AG04450 (cell line): ENCODE results near the gene ATG4C. TPM values are rescaled to one million over a fixed set of nuclear protein-coding genes. Genes with fewer than 3 reads are reported as not detected.
"Not testable (repeated sequence)": the region's sequence is repeated elsewhere in the genome, so short reads cannot be mapped to it uniquely, and the experiment has no call there.

Experiments
- CTCF ChIA-PET: fragments of 300-600, 350-600 bp; formaldehyde crosslinking; extraction: SDS; loops from one replicate; lab custom pipeline; 2022; ENCODE audit warnings: antibody characterized with exemption, inconsistent platforms; lab: Charles Lee
- POLR2A ChIA-PET: fragments of 350-600 bp; formaldehyde crosslinking; extraction: SDS; loops from one replicate; lab custom pipeline; 2021; ENCODE audit warnings: antibody characterized with exemption, inconsistent platforms; lab: Yijun Ruan, JAX
- DNase-seq: peaks from one replicate; pipeline ENCODE4 v3.0.0-alpha.2; 2011; ENCODE audit warnings: low read depth, low spot score
- H3K27ac ChIP-seq: one replicate; pipeline ENCODE4 v1.5.1; 2012; ENCODE audit warnings: low read depth, low read length, control low read depth
- H3K27me3 ChIP-seq: one replicate; pipeline ENCODE4 v1.6.0; 2012; ENCODE audit warnings: low read length; ENCODE audit not compliant: control insufficient read depth, insufficient read depth
- H3K4me3 ChIP-seq: 2 replicates; pipeline ENCODE4 v1.5.1; 2011; ENCODE audit warnings: mild to moderate bottlenecking, low read depth, low read length, control low read depth
- H3K9me3 ChIP-seq: 2 replicates; pipeline ENCODE4 v1.5.1; 2012; ENCODE audit warnings: low read length; ENCODE audit not compliant: control insufficient read depth, insufficient read depth
- polyA plus RNA-seq: library from polyadenylated mRNA; depleted of rRNA; stranded (reverse); fragments of >200 nt; gene quantifications from 2 replicates; pipeline ENCODE4 v1.2.3, GENCODE V29; 2011
- TF ChIP-seq, protein P1 (sequence below): IDR thresholded peaks from 2 replicates; pipeline ENCODE4 v1.5.1; 2011; ENCODE audit warnings: low read depth, low read length, control low read depth, inconsistent platforms

The ATG4C gene
- polyA plus RNA-seq, 1 experiment: 12.0 TPM

DNA sequence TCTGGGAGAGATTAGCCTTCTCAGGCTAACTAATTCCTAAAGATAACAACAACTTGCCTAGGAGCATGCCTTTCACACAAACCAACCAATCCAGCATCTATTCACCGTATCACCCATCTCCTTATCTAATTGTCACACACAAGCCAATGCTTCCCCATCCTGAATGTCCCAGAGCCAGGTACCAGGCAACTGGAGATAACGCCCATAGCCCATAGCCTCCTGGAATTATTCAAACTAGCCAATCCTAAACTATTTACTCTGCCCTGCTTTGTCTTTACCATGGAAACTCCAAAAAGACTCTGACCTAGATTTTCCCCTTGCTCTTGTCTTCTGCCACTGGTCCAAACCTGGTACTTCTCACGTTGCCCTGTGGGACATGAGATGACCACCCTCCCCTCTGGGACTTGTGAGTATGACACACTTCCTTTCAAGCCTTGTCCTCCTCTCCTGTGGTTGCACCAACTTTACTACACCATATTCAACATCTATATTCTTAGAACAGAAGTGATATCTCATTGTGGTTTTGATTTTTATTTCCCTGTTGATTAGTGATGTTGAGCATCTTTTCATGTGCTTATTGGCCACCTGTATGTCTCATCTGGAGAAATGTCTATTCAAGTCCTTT lies 8.8 kb upstream of the ATG4C start:
- CTCF ChIA-PET: no interaction called here
- H3K9me3 ChIP-seq: no peaks in the 10 kb centered on the region
- H3K27me3 ChIP-seq: peaks cover 6% of the 10 kb centered on the region

DNA sequence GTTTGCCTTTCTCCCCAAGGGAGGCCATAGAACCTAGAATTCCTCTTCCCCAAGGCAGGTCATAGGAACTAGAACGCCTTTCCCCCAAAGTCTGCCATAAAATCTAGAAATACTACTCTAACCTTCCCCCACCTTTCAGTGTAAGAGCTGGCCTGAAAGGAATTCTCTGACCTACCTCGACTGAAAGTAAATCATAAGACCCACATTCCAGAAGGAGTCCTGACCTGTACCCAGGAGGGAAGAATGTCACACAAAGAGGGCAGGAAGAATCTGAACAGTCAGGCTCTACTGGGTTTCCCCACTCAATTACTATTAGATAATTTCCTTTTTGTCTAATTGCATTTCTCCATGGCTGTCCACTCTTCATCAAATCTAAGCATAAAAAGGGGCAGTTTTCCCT lies 5.7 kb upstream of the ATG4C start:
- peaks cover 6% of the 10 kb centered on the region for H3K27me3 ChIP-seq
- ChIA-PET POLR2A (no interaction called here), CTCF (no interaction called here)
- TF ChIP-seq, protein P1, sequence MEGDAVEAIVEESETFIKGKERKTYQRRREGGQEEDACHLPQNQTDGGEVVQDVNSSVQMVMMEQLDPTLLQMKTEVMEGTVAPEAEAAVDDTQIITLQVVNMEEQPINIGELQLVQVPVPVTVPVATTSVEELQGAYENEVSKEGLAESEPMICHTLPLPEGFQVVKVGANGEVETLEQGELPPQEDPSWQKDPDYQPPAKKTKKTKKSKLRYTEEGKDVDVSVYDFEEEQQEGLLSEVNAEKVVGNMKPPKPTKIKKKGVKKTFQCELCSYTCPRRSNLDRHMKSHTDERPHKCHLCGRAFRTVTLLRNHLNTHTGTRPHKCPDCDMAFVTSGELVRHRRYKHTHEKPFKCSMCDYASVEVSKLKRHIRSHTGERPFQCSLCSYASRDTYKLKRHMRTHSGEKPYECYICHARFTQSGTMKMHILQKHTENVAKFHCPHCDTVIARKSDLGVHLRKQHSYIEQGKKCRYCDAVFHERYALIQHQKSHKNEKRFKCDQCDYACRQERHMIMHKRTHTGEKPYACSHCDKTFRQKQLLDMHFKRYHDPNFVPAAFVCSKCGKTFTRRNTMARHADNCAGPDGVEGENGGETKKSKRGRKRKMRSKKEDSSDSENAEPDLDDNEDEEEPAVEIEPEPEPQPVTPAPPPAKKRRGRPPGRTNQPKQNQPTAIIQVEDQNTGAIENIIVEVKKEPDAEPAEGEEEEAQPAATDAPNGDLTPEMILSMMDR: no peak
- no peaks in the 10 kb centered on the region for H3K9me3 ChIP-seq
- no peak overlapping the region for H3K4me3 ChIP-seq
- H3K27ac ChIP-seq: no peak overlapping the region
- DNase-seq: no peak

More for the DNA sequence above, 8.8 kb upstream of the ATG4C start:
- TF ChIP-seq, protein P1: no peak
- POLR2A ChIA-PET: no interaction called here
- no peak overlapping the region for H3K27ac ChIP-seq
- no peak for DNase-seq
- H3K4me3 ChIP-seq: no peak overlapping the region

DNA sequence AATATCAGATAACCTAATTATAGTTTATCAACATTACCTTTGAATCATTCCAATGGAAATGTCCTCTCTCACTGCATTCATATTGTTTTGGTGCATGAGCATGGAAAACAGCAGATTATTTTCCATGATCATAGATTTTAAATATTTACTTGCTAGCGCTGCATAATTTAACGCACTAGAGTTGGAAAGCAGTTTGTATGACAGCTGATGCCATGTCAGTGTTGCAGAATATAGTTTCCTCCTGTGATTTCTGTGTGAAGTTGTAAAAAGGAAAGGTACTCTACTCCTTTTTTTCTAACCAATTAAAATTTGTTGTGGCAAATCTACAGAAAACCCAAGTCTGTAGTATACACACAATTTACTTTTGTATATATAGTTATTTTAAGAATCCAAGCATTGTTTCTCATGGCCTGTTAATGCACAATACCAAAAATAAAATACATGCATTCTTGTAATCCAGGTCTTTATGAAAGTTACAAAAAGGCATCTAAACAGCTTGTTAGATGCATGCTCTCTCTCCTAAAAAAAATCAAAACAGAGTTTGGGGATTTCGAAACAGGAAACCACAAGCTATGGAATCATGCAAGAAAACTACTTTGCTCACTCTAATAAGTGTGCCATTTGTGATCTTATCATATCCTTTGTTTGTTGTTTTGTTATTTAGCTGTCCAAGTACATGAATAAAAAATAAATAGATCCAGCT lies 1.9 kb upstream of the ATG4C start:
- H3K9me3 ChIP-seq: no peaks in the 10 kb centered on the region
- TF ChIP-seq, protein P1: no peak
- POLR2A ChIA-PET: interaction anchor here (0.6 kb wide), 1 partner anchor 398 kb away, joined by 3 read pairs; no protein-coding TSS in a partner anchor
- CTCF ChIA-PET: interaction anchor here (1.6 kb wide), 1 partner anchor 274 kb away, joined by 3 read pairs; no protein-coding TSS in a partner anchor
- H3K27me3 ChIP-seq: peaks cover 6% of the 10 kb centered on the region
- no peak overlapping the region for H3K4me3 ChIP-seq
- DNase-seq: peak; percentile 3
- H3K27ac ChIP-seq: no peak overlapping the region

DNA sequence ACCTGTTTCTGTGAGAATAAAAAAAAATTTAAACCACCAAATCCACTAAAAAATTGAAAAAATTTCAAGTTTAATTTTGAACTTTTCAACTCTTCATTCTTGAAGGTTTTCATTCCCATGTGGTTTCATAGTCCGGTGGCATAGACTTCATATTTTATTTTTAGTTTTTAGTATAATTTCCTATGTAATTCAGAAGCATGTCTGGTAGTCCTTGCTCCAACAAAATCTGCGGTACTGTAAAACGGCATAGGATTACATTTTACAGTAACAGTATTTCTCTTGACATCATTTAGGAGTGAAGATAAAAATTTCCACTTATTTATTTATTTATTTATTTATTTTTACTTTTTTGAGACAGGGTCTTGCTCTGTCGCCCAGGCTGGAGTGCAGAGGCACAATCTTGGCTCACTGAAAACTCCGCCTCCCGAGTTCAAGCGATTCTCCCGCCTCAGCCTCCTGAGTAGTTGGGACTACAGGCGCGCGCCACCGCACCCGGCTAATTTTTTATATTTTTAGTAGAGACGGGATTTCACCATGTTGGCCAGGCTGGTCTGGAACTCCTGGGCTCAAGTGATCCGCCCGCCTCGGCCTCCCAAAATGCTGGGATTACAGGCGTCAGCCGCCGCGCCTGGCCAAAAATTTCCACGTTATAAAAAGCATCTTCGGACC lies 1.3 kb upstream of the ATG4C start:
- not testable (repeated sequence) for H3K27ac ChIP-seq, H3K9me3 ChIP-seq, H3K4me3 ChIP-seq, DNase-seq, H3K27me3 ChIP-seq
- ChIA-PET CTCF (interaction anchor here (1.6 kb wide), 1 partner anchor 275 kb away, joined by 3 read pairs; no protein-coding TSS in a partner anchor), POLR2A (interaction anchor here (0.6 kb wide), 2 partner anchors 398 to 1694 kb away, joined by 3 to 6 read pairs; no protein-coding TSS in a partner anchor)

DNA sequence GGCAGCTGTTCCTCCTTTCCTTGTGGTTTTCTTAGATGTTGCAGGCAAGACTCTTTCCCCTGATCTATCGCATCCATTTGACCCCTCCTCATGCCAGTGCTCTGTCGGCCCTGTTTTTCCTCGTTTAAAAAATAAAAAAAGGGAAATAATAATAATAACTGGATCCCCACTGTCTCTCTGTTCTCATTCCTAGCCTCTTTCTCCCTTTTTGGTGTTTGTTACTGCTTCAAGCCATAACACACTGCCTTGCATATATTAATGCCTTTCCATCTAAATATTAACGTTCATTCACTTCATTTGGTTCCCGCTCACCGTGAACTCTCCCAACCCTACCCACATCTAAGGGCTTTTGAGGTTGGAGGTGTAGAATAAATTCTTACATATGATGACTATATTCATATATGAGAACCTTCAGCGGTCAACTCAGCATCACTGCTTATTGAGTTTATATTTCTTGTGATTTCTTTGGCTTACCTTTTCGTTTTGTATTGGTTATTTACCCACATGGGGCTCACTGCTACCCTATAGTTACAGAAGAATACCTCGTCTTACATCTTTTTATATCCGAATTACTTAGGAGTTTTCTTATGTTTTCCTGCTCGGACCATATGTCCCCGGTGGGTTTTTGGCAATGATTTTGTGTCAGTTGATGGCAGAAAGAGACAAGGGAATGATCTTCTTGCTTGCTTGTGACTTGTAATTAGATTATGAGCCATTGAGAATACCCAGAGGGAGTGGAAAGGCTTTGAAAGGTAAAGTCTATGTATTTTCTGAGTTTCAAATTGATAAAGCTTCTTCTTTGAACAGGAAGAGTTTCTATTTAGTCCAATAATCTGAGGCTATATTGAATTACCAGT lies 805 bp downstream of the ATG4C start:
- ChIA-PET CTCF (interaction anchor here (1.0 kb wide), 1 partner anchor 254 kb away, joined by 4 read pairs; no protein-coding TSS in a partner anchor), POLR2A (interaction anchor here (0.9 kb wide), 1 partner anchor 349 kb away, joined by 4 read pairs; no protein-coding TSS in a partner anchor)

More for the DNA sequence above, 805 bp downstream of the ATG4C start:
- peak overlapping the region; percentile 90 for H3K4me3 ChIP-seq
- H3K9me3 ChIP-seq: no peaks in the 10 kb centered on the region
- no peak for DNase-seq
- no peak overlapping the region for H3K27ac ChIP-seq
- no peaks in the 10 kb centered on the region for H3K27me3 ChIP-seq
- TF ChIP-seq, protein P1: 0 out of 2 replicates have a peak, but pooled peaks have one; percentile 0
